HEK293T (cell line): ENCODE data around the gene MGLL.

Experiments
- BHLHE40 ChIP-seq: fragments of 450-650 bp; IDR thresholded peaks from 2 replicates; pipeline ENCODE4 v1.6.1; 2016; ENCODE audit warnings: mild to moderate bottlenecking, moderate library complexity, borderline replicate concordance
- CTBP1 ChIP-seq: fragments of 450-650 bp; IDR thresholded peaks from 2 replicates; pipeline ENCODE4 v1.6.1; 2016; ENCODE audit warnings: borderline replicate concordance
- ELF4 ChIP-seq: fragments of 450-650 bp; IDR thresholded peaks from 2 replicates; pipeline ENCODE4 v1.6.1; 2017; ENCODE audit warnings: antibody characterized with exemption
- FOXA1 ChIP-seq: fragments of 450-650 bp; IDR thresholded peaks from 2 replicates; pipeline ENCODE4 v1.6.1; 2016; ENCODE audit warnings: mild to moderate bottlenecking
- FOXK2 ChIP-seq: fragments of 450-650 bp; IDR thresholded peaks from 2 replicates; pipeline ENCODE4 v1.6.1; 2016; ENCODE audit warnings: mild to moderate bottlenecking
- FOXM1 ChIP-seq: fragments of 450-650 bp; IDR thresholded peaks from 2 replicates; pipeline ENCODE4 v1.6.1; 2017; ENCODE audit warnings: mild to moderate bottlenecking, borderline replicate concordance
- HDGF ChIP-seq: fragments of 450-650 bp; IDR thresholded peaks from 2 replicates; pipeline ENCODE4 v1.6.1; 2017; ENCODE audit warnings: antibody characterized with exemption, borderline replicate concordance
- LEF1 ChIP-seq: fragments of 450-650 bp; IDR thresholded peaks from 2 replicates; pipeline ENCODE4 v1.6.1; 2017; ENCODE audit warnings: mild to moderate bottlenecking, borderline replicate concordance
- NFRKB ChIP-seq: fragments of 450-650 bp; IDR thresholded peaks from 2 replicates; pipeline ENCODE4 v1.6.1; 2016; ENCODE audit warnings: mild to moderate bottlenecking, moderate library complexity
- PKNOX1 ChIP-seq: fragments of 450-650 bp; IDR thresholded peaks from 2 replicates; pipeline ENCODE4 v1.6.1; 2016
- SP1 ChIP-seq: fragments of 450-650 bp; IDR thresholded peaks from 2 replicates; pipeline ENCODE4 v1.6.1; 2017
- SUZ12 ChIP-seq: fragments of 450-650 bp; IDR thresholded peaks from 2 replicates; pipeline ENCODE4 v1.6.1; 2016; ENCODE audit warnings: mild to moderate bottlenecking
- TARDBP ChIP-seq: fragments of 450-650 bp; IDR thresholded peaks from 2 replicates; pipeline ENCODE4 v1.6.1; 2016
- ZNF384 ChIP-seq: fragments of 450-650 bp; IDR thresholded peaks from 2 replicates; pipeline ENCODE4 v1.6.1; 2016

- TF ChIP-seq FOXA1 (no peak), CTBP1 (no peak), NFRKB (no peak), SUZ12 (no peak), FOXM1 (no peak), FOXK2 (no peak), ELF4 (no peak), BHLHE40 (no peak), PKNOX1 (no peak), TARDBP (no peak), SP1 (no peak), ZNF384 (no peak), LEF1 (no peak), HDGF (no peak)
These were observed 41.5 kb downstream of the MGLL start for GRCh38 chr3:127780536-127781400.
